Spleen (tissue), 11 donors: ENCODE data around the gene RHO. TPM values are rescaled to one million over a fixed set of nuclear protein-coding genes. Genes with fewer than 3 reads are reported as not detected.

ENCODE experiments used
- DNase-seq: peaks from one replicate; pipeline ENCODE4 v3.0.0-alpha.2; 2020
- H3K27ac ChIP-seq, 8 donors: fragments of 200-600 bp; sonication (generic) in 7 of 8; 1 replicate in 4 of 8; 2 replicates in 4 of 8; pipeline versions ENCODE4 v1.5.0 to v1.8.0; 2016 to 2021; ENCODE audit warnings: inconsistent platforms in 4 of 8, mild to moderate bottlenecking in 4 of 8, moderate library complexity in 1 of 8
- H3K27me3 ChIP-seq, 7 donors: fragments of 200-600 bp; sonication (generic) in 6 of 7; replicated peaks in 1 of 7; 1 replicate in 4 of 7; 2 replicates in 3 of 7; pipeline versions ENCODE4 v1.5.0 to v1.8.0; 2016 to 2021; ENCODE audit warnings: inconsistent platforms in 3 of 7, mild to moderate bottlenecking in 1 of 7
- H3K36me3 ChIP-seq, 6 donors: fragments of 200-600 bp; sonication (generic) in 5 of 6; 1 replicate in 4 of 6; 2 replicates in 2 of 6; pipeline versions ENCODE4 v1.5.0 to v1.8.0; 2016 to 2021; ENCODE audit warnings: inconsistent platforms in 2 of 6
- H3K4me1 ChIP-seq, 6 donors: fragments of 200-600 bp; sonication (generic) in 5 of 6; 1 replicate in 3 of 6; 2 replicates in 3 of 6; pipeline versions ENCODE4 v1.5.0 to v1.8.0; 2016 to 2021; ENCODE audit warnings: inconsistent platforms in 3 of 6
- H3K4me3 ChIP-seq, 8 donors: fragments of 200-600 bp; sonication (generic) in 7 of 8; 1 replicate in 4 of 8; 2 replicates in 4 of 8; pipeline versions ENCODE4 v1.5.0 to v1.8.0; 2016 to 2021; ENCODE audit warnings: inconsistent platforms in 4 of 8, mild to moderate bottlenecking in 4 of 8, moderate library complexity in 2 of 8
- H3K9me3 ChIP-seq, 8 donors: fragments of 200-600 bp; sonication (generic) in 7 of 8; 1 replicate in 4 of 8; 2 replicates in 4 of 8; pipeline versions ENCODE4 v1.5.0 to v1.8.0; 2016 to 2021; ENCODE audit warnings: inconsistent platforms in 4 of 8
- POLR2A ChIP-seq, 3 donors: fragments of 450-650 bp; IDR thresholded peaks; one replicate each; pipeline ENCODE4 v1.5.1; 2017; ENCODE audit warnings: antibody characterized with exemption in 3 of 3, mild to moderate bottlenecking in 1 of 3
- POLR2AphosphoS5 ChIP-seq, 3 donors: sonication (generic); formaldehyde crosslinking; IDR thresholded peaks; one replicate each; pipeline ENCODE4 v1.5.1; 2017; ENCODE audit warnings: antibody characterized with exemption in 3 of 3
- WGBS, 5 donors: extraction: QIAGEN DNeasy Blood & Tissue Kit in 3 of 5; methylation state at CpG; one replicate each; pipeline versions ENCODE4 v1.1.5 to v1.1.7; 2013 to 2018; 5-methylcytosine and 5-hydroxymethylcytosine counted together
- intact Hi-C: fragments of 100-400 bp; cut with DNase I; formaldehyde crosslinking; loops from one replicate; pipeline ENCODE4 v1.15.0; 2023; ENCODE audit warnings: low total_unique reads
- polyA plus RNA-seq, 3 donors: library from polyadenylated mRNA; stranded (reverse); fragments of 200-250 nt; gene quantifications; one replicate each; pipeline ENCODE4 v1.2.1, GENCODE V29; 2013
- total RNA-seq, 7 donors: library from RNA; depleted of rRNA in 3 of 7; stranded (reverse); fragments of >200 nt in 3 of 7; fragmentation: NEBNext Ultra II Directional in 4 of 7; extraction: Animal tissue kit (Norgen Biotek cat#: 25700) in 4 of 7; gene quantifications; one replicate each; pipeline versions ENCODE4 v1.1.0 to v1.2.1, GENCODE V29; 2016 to 2021
- TF ChIP-seq, protein P1 (sequence below), 11 experiments: fragments of 200-600 bp in 7 of 11; fragments of 450-650 bp in 4 of 11; sonication (generic) in 4 of 11; IDR thresholded peaks in 8 of 11; conservative IDR thresholded peaks in 3 of 11; 1 replicate in 7 of 11; 2 replicates in 4 of 11; pipeline versions ENCODE4 v1.4.0 to v1.8.0; 2016 to 2021; ENCODE audit warnings: antibody characterized with exemption in 11 of 11, inconsistent platforms in 4 of 11, mild to moderate bottlenecking in 1 of 11
- donor health status: healthy with polysubstance abuse.
- donor health status: DM: no; HTN: no; CAD: no; lungs with moderate emphysema.
- donor health status: DM: no; HTN: no; CAD: no.
- donor health status: Bipolar disorder and iron deficiency.
- donor health status: healthy.
- donor health status: DM: no; HTN: no; CAD: no.
- donor health status: DM: yes; HTN: yes; CAD: no.

RHO gene
- total and polyA plus RNA-seq, 10 donors = not detected

DNA sequence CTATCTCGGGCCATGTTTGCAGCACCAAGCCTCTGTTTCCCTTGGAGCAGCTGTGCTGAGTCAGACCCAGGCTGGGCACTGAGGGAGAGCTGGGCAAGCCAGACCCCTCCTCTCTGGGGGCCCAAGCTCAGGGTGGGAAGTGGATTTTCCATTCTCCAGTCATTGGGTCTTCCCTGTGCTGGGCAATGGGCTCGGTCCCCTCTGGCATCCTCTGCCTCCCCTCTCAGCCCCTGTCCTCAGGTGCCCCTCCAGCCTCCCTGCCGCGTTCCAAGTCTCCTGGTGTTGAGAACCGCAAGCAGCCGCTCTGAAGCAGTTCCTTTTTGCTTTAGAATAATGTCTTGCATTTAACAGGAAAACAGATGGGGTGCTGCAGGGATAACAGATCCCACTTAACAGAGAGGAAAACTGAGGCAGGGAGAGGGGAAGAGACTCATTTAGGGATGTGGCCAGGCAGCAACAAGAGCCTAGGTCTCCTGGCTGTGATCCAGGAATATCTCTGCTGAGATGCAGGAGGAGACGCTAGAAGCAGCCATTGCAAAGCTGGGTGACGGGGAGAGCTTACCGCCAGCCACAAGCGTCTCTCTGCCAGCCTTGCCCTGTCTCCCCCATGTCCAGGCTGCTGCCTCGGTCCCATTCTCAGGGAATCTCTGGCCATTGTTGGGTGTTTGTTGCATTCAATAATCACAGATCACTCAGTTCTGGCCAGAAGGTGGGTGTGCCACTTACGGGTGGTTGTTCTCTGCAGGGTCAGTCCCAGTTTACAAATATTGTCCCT is 1.2 kb downstream of the RHO start:
- no peak for TF ChIP-seq POLR2A (IDR thresholded peaks at IDR 0.05)
- TF ChIP-seq, protein P1, sequence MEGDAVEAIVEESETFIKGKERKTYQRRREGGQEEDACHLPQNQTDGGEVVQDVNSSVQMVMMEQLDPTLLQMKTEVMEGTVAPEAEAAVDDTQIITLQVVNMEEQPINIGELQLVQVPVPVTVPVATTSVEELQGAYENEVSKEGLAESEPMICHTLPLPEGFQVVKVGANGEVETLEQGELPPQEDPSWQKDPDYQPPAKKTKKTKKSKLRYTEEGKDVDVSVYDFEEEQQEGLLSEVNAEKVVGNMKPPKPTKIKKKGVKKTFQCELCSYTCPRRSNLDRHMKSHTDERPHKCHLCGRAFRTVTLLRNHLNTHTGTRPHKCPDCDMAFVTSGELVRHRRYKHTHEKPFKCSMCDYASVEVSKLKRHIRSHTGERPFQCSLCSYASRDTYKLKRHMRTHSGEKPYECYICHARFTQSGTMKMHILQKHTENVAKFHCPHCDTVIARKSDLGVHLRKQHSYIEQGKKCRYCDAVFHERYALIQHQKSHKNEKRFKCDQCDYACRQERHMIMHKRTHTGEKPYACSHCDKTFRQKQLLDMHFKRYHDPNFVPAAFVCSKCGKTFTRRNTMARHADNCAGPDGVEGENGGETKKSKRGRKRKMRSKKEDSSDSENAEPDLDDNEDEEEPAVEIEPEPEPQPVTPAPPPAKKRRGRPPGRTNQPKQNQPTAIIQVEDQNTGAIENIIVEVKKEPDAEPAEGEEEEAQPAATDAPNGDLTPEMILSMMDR (IDR thresholded peaks at IDR 0.05 in 8 of 11, conservative IDR thresholded peaks at IDR 0.05 in 3 of 11) = no peak
- TF ChIP-seq POLR2AphosphoS5 (IDR thresholded peaks at IDR 0.05) = no peak
- Histone ChIP-seq H3K27me3 (no peaks in the 10 kb centered on the region), H3K9me3 (no peaks in the 10 kb centered on the region), H3K4me3 (no peak overlapping the region), H3K4me1 (peaks cover 0 to 32% (median 14%) of the 10 kb centered on the region in 6 donors), H3K36me3 (no peaks in the 10 kb centered on the region), H3K27ac (no peak overlapping the region)
- intact Hi-C loops = no loop called here
- 83 to 88% (median 84%) methylated on average over 11 to 12 of the region's 12 CpGs for WGBS, 5 donors
- no peak for DNase-seq

DNA sequence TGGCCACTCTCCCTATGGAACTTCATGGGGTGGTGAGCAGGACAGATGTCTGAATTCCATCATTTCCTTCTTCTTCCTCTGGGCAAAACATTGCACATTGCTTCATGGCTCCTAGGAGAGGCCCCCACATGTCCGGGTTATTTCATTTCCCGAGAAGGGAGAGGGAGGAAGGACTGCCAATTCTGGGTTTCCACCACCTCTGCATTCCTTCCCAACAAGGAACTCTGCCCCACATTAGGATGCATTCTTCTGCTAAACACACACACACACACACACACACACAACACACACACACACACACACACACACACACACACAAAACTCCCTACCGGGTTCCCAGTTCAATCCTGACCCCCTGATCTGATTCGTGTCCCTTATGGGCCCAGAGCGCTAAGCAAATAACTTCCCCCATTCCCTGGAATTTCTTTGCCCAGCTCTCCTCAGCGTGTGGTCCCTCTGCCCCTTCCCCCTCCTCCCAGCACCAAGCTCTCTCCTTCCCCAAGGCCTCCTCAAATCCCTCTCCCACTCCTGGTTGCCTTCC is 1.9 kb downstream of the RHO start:
- H3K9me3 ChIP-seq = no peaks in the 10 kb centered on the region
- intact Hi-C loops = no loop called here
- 55 to 71% (median 60%) methylated on average over 6 of the region's 6 CpGs for WGBS, 5 donors

DNA sequence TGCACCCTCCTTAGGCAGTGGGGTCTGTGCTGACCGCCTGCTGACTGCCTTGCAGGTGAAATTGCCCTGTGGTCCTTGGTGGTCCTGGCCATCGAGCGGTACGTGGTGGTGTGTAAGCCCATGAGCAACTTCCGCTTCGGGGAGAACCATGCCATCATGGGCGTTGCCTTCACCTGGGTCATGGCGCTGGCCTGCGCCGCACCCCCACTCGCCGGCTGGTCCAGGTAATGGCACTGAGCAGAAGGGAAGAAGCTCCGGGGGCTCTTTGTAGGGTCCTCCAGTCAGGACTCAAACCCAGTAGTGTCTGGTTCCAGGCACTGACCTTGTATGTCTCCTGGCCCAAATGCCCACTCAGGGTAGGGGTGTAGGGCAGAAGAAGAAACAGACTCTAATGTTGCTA is 2.4 kb downstream of the RHO start:
- TF ChIP-seq POLR2A (IDR thresholded peaks at IDR 0.05) = no peak
- TF ChIP-seq, protein P1 (IDR thresholded peaks at IDR 0.05 in 8 of 11, conservative IDR thresholded peaks at IDR 0.05 in 3 of 11) = no peak
- TF ChIP-seq POLR2AphosphoS5 (IDR thresholded peaks at IDR 0.05) = no peak
- Histone ChIP-seq H3K4me3 (no peak overlapping the region), H3K27ac (no peak overlapping the region), H3K27me3 (no peaks in the 10 kb centered on the region), H3K36me3 (no peaks in the 10 kb centered on the region), H3K9me3 (no peaks in the 10 kb centered on the region), H3K4me1 (peaks cover 0 to 20% (median 9%) of the 10 kb centered on the region in 6 donors)
- DNase-seq = no peak
- intact Hi-C loops = no loop called here
- 94 to 98% (median 96%) methylated on average over 13 of the region's 13 CpGs for WGBS, 5 donors

More for the DNA sequence above, 1.9 kb downstream of the RHO start:
- TF ChIP-seq, protein P1 (IDR thresholded peaks at IDR 0.05 in 8 of 11, conservative IDR thresholded peaks at IDR 0.05 in 3 of 11) = no peak
- no peak for TF ChIP-seq POLR2A (IDR thresholded peaks at IDR 0.05)
- TF ChIP-seq POLR2AphosphoS5 (IDR thresholded peaks at IDR 0.05) = no peak
- Histone ChIP-seq H3K4me3 (no peak overlapping the region), H3K27me3 (no peaks in the 10 kb centered on the region), H3K36me3 (no peaks in the 10 kb centered on the region), H3K4me1 (peaks cover 0 to 25% (median 13%) of the 10 kb centered on the region in 6 donors), H3K27ac (no peak overlapping the region)
- DNase-seq = no peak

DNA sequence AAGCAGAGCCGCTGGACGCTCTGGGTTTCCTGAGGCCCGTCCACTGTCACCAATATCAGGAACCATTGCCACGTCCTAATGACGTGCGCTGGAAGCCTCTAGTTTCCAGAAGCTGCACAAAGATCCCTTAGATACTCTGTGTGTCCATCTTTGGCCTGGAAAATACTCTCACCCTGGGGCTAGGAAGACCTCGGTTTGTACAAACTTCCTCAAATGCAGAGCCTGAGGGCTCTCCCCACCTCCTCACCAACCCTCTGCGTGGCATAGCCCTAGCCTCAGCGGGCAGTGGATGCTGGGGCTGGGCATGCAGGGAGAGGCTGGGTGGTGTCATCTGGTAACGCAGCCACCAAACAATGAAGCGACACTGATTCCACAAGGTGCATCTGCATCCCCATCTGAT is 3.3 kb downstream of the RHO start:
- Histone ChIP-seq H3K9me3 (no peaks in the 10 kb centered on the region), H3K36me3 (no peaks in the 10 kb centered on the region), H3K27ac (no peak overlapping the region), H3K4me3 (no peak overlapping the region), H3K4me1 (peaks cover 0 to 11% (median 2%) of the 10 kb centered on the region in 6 donors), H3K27me3 (no peaks in the 10 kb centered on the region)
- WGBS, 5 donors = 86 to 91% (median 88%) methylated on average over 11 of the region's 11 CpGs
- intact Hi-C loops = no loop called here
- TF ChIP-seq POLR2A (IDR thresholded peaks at IDR 0.05) (no peak), POLR2AphosphoS5 (IDR thresholded peaks at IDR 0.05) (no peak)
- TF ChIP-seq, protein P1 (IDR thresholded peaks at IDR 0.05 in 8 of 11, conservative IDR thresholded peaks at IDR 0.05 in 3 of 11) = no peak
- DNase-seq = no peak
